Measurements from ENCODE around the gene FAM234B.
"Not testable (repeated sequence)": the region's sequence is repeated elsewhere in the genome, so short reads cannot be mapped to it uniquely, and the experiment has no call there.

Gene FAM234B

DNA sequence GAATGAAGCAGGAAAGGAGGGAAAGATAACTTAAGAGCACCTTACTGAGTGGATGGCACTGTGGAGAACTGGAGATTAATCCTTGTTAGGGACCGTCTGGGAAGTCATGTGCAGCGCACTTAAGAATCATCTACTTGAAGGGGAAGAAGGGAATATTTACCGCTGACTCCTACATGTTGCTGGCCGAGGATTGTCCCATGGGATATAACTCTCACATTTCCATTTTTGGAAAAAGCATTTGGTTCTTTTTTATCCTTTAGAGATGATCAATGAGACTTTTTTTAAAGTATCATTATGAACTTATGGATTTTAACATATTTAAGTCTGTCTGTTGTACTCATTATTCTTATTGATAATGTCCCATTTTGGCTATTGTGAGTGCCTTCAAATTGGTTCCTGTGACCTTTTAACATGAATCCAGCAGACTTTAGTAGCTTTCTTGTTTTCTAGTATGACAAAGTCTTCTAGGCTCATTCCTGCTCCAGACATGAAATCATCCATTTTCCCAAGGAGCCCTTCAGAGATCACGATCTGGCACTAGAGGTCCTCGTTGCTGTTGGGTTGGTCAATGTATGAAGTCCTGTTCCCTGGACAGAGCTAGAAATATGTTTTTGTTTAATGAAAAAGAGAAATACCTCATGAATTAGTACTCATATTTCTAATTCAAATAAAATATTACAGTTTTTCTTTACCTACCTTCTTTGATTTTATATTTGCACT, 20.2 kb upstream of the FAM234B start:
- DNase-seq (ENCODE audit: insufficient read length, low spot score) (peak; percentile 45), FAIRE-seq (no peak)

DNA sequence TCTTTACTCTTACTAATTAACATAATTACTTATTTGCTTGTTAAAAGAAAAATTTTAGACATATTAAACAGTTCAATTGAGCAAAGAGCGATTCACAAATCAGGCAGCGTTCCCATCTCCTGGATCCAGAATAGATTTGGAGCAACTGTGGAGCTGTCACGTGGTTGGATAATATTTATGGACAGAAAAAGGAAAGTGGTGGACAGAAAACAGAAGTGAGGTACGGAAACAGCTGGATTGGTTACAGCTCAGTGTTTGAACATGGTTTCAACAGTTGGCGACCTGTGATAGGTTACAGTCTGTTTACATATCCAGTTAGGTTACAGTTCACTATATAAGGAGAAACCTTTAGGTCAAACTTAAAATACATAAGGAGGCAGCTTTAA, 19.7 kb upstream of the FAM234B start:
- FAIRE-seq = no peak
- no peak for DNase-seq (ENCODE audit: insufficient read length, low spot score)

DNA sequence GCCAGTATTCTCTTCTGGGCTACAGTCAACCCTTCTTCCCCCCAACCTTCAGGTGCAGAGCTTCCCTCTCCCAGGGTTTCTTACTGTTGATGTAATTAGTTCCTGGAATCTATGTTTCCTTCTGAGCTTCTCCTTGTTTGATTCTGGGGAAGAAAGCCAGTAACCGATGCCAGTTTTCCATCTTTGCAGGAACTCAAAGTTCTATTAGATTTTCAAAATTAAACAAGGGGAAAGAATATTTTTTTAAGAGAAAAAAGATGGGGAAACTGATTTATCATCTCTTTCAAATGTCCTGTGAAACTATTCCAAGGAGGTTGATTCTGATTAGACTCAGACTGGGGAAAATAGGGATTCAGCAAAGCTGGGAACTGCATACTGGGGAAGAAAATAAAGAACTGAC, 17.9 kb upstream of the FAM234B start:
- DNase-seq (ENCODE audit: insufficient read length, low spot score) (no peak), FAIRE-seq (no peak)

DNA sequence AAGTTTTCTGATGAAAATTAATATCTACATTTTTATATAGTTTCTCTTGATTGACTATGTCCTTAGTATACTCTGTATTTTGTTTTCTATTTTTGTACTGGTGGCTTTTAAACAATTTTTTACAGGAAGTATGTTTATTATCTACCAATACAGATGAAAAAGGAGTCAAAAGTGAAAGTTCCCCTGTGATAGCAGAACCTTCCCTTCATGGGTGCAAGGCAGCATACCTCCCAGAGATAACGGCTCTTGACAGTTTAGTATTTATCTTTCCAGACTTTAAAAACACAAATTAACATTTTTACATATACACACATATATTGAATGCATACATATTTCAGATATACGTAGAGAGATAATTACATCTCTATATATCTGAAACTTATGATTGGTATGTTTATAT, 17.1 kb upstream of the FAM234B start:
- FAIRE-seq (no peak), DNase-seq (ENCODE audit: insufficient read length, low spot score) (no peak)

DNA sequence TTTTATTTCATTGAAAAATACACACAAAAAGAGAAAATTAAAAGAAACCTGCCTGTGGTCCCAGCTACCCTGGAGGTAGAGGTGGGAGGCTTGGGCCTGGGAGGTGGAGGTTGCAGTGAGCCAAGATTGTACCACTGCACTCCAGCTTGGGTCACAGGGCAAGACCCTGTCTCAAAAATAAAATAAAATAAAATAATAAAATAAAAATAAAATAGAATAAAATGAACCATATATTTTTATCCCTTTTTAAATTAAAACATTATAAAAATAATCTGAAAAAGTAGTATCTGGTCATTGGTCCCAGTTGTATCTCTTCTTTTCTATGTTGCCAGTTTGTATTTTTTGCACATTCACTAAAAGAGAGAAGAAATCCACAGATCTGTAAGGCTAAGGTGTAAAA, 16.7 kb upstream of the FAM234B start:
- FAIRE-seq (no peak), DNase-seq (ENCODE audit: insufficient read length, low spot score) (no peak)

DNA sequence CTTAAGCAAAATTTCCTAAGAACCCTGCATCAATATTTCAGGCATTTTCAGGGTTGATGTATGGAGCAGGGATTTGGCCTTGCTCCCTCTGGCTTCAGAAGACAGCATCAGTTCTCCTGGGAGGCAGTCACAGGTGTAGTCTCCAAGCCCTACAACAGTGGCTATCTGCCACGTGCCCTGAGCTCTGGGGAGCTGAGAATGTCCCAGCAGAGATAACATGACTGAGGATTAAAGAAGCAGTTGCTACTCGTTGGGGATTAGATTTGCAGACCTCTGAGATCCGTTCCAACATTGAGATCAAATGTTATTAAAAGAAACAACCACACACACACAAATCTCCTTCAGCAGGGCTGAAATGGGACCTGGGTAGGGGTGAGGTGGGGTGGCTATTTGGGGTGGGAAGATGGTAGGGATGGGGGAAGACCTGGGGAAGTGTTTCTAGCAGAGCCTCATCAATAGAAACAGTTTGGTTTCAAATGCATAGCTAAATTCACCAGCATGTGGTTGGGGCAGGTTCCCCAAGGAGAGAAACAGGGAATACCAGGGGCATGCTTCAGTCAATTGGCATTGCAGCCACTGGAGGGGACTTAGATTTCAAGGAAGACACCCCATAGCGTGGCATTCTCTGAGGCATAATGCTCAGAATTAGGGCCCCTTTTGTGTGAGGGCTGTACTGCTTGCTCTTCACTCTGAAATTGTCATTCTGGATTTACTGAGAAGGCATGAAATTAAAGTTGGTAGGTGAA, 15.2 kb upstream of the FAM234B start:
- FAIRE-seq (no peak), DNase-seq (ENCODE audit: insufficient read length, low spot score) (no peak)

DNA sequence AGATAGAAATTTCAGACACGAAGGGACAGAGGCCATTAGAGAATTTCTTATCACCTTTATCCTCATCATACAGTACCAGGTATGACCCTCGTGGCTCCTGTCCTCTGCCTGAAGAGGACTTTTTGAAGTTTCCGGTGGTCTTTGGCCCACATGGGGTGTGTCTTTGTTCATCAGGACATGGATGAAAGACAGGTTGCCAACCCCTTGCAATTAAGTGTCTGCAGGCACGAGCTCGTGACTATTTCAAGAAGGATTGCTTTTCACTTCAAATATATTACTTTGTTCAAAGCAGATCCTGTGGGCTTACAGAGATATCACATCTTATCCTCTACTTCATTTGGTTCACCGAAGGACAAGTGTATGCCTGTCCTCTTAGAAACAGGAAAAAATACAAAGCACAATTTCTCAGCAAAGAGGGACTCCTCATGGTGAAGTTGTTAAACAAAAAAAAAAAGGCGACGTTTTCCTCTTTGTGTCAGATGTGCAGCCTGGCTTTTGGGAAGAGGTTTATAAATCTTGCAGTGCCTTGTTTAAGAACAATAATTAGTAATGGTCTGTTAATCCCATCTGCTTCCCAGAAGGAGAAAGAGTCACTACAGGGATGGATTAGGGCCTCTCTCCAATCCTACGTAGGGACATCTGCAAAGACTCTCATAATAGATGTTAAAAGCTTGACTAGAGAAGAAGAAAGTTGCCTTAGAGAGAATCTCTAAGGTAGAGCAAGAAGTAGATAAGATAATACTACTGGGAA, 13.5 kb upstream of the FAM234B start:
- DNase-seq (ENCODE audit: insufficient read length, low spot score) (no peak), FAIRE-seq (no peak)

DNA sequence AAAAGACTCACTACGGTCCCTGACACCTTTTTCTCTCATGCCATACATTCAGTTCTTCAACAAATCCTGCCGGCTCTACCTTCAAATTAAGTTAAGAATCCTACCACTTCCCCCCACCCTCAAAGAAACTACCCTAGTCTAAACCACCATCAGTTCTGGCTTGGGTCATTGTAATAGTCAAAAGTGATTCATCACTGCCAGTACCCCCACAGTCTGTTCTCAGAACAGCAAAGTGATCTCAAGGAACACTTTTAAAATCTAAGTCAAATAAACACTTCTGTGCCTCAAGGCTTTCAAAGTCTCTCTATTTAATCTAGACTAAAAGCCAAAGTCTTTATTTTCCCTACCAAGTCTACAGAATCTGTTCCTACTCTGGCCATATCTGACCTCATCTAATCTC, 12.0 kb upstream of the FAM234B start:
- no peak for FAIRE-seq
- no peak for DNase-seq (ENCODE audit: insufficient read length, low spot score)

DNA sequence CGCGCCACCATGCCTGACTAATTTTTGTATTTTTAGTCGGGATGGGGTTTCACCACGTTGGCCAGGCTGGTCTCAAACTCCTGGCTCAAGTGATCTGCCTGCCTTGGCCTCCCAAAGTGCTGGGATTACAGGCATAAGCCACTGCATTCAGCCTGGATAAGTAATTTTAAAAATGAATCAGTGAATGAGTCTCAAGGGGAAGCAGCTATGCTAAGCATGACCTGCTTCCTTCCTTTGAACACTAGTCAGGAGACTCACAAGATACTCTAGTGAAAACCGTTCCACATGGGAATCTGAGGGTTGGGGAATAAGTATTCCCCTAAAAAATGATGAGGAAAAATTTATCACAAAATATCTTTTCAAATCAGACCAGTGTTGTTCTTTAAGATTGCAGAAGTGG, 10.7 kb upstream of the FAM234B start:
- FAIRE-seq (no peak), DNase-seq (ENCODE audit: insufficient read length, low spot score) (no peak)

DNA sequence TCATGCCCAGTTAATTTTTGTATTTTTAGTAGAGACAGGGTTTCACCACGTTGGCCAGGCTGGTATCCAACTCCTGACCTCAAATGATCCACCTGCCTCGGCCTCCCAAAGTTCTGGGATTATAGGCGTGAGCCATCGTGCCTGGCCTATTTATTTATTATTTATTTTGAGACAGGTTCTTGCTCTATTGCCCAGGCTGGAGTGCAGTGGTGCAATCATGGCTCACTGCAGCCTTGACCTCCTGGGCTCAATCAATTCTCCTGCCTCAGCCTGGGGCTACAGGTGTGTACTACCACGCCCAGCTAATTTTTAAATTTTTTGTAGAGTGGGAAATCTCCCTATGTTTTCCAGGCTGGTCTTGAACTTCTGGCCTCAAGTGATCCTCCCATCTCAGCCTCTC, 8.8 kb upstream of the FAM234B start:
- not testable (repeated sequence) for DNase-seq (ENCODE audit: insufficient read length, low spot score); FAIRE-seq

DNA sequence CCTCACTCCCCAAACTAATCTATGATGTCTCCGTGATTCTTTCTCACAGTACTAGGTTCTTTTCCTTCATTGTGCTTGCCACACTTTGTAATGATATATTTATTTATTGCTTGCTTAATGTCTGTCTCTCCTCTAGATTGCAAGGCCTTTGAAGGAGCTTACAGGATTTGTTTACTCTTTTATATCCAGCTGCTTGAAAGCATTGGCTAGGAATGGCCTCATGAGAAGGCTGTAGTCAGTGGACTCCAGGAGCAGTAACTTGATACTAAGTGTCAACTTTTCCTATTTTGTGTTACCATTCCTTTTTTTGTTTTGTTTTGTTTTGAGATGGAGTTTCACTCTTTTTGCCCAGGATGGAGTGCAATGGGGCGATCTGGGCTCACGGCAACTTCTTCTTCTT, 7.3 kb upstream of the FAM234B start:
- no peak for FAIRE-seq

DNA sequence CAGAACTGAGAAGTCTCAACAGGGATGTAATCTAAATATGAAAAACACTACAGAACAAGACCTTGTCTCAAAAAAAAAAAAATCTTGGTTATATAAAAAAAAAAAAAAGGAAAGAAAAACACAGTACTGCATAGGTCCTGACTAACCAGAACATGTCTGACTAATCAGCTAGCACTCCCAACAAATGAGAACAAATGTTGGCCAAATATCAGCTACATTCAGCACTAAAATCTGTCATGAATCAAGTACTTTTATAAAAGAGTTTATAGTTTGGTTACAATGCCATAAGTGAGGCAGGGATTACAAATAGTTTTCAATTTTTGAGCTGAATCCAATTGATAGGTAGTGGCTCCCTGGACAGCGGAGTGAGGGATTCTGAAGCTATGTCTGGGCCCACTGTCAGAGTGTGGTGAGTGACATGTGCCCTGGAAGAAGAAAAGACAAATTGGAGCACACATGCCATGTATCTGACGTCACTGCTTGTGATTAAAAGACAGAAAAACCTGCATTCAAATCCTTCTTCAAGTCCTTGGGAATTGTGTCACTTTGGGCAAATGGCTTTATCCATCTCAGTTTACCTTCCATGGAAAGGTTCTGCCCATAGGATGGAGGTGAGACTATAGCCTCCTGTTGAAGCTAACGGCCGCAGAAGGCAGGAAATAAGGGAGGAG, 5.6 kb upstream of the FAM234B start:
- FAIRE-seq (no peak), DNase-seq (ENCODE audit: insufficient read length, low spot score) (no peak)

More for the DNA sequence above, 7.3 kb upstream of the FAM234B start:
- DNase-seq (ENCODE audit: insufficient read length, low spot score) = no peak

DNA sequence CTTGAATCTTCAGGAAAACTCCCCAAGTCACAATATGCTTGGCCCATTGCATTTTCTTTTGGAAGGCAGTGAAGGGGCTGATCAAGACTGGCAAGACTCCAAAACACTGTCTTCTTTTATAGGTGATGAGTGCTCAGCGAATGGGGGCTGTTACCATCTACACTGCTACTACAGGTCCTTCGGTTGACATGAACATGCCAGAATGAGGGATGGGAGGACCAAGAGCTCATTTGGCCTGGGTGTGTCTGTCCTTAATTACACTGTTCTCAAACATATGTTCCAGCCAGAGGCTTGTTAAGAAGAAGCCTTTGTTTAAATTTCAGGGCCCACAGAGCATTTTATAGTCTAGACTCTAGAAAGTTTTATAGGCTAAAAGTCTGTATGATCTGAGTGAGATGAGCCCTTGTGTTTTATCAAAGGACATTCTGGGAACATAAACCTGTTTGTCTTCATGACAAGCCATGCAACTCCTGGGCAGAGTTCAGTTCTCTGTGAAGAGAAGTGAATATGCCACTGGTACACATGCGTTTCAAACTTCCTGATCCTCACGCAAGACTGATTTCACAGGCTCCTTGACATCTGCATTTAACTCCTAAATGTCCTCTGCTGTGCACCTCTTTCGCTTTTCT, 4.7 kb upstream of the FAM234B start:
- DNase-seq (ENCODE audit: insufficient read length, low spot score) (no peak), FAIRE-seq (no peak)

DNA sequence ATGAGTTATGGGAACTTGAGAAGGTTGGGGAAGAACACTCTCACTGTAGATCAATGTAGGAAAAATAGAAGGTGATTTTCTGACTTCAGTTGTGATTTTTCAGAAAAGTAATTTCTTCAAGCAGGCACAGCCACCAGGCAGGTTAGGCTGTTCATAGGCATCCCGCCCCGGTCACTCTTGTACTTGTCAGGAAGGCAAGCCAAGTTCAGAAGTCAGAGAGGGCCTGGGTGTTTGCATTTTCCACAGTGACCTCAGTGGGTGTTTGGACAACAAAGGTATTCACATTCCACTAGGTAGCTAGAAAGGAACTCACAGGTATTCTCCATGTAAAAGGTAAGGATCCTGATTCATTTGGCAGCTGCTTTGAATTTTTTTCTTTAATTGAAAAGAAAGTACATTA, 3.0 kb upstream of the FAM234B start:
- no peak for DNase-seq (ENCODE audit: insufficient read length, low spot score)
- FAIRE-seq = no peak

DNA sequence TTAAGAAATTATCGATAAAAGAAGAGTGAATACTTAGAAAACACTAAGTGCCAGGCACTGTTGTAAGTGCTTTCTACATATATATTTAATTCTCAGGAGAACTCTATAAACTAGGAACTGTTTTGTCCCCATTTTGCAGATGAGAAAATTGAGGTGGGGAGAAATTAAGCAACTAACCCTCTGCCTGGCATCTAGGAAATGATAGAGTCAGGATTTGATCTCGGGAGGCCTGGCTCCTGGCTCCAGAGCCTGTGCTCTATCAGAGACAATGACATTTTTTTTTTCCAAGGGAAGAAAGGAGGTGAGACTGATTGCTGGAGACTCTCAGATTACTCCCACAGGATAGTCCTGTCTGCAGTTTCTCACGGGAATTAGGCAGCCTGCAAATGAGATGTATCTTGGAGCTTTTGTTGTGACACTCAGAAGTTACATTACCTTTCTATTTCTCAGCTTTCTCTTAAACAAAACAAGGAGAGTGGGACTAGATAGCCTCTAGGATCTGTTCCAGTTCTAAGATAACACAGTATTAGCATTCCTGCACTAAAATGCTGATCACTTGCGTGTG, 1.4 kb upstream of the FAM234B start:
- DNase-seq (ENCODE audit: insufficient read length, low spot score) (no peak), FAIRE-seq (no peak)

DNA sequence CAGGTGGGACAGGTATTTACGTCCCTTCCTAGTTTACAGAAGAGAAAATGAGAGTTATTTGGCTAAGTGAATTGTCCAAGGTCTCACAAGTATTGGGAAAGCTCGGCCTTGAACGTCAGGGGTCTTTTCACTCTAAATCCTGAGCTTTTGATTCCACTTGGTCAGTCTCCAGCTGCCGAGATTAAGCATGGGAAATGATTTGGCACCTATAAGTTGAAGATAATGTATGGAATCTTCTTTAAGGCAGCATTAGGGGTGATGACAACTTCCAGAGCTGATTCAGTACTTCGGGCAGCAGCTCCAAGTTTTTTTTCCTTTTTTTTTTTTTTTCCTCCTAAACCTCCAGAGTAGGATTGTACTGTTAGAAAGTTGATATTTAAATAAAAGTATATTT, 722 bp downstream of the FAM234B start:
- peak; percentile 12 for DNase-seq (ENCODE audit: insufficient read length, low spot score)
- FAIRE-seq = no peak

DNA sequence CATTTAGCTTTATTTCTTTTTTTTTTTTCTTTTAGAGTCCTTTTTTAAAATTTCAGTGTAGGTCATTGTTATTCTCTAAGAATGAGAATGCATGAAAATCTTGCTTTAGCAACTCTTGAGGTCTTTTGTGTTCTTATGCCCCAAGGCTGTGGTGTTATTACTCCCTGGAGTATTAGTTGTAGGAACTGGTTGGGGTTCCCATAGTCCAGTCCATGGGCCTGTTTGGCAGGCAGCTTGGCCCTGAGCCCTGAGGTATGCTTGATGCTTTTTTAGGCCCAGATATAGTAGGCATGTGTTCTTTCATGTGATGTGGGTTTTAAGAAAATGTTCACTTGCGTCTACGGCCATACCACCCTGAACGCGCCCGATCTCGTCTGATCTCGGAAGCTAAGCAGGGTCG, 1.6 kb downstream of the FAM234B start:
- FAIRE-seq (no peak), DNase-seq (ENCODE audit: insufficient read length, low spot score) (no peak)

DNA sequence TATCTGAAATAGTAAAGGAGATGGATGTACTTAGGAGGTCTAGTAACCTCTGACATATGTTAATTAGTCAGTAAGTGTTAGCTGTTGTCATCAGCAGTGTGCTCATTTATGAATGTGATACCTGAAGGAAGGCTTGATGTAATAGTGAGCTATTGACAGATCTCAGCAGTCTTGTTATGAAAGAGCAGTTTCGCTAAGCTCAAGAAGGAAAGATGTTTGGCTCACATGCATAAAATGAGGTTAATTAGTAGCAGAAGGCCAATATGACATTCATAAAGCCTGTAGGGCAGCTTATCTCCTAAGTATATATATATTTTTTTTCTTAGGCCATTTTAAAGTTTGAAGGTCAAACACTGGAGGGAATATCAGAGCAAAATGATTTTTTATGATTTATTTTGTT, 2.8 kb downstream of the FAM234B start:
- FAIRE-seq (no peak), DNase-seq (ENCODE audit: insufficient read length, low spot score) (no peak)

DNA sequence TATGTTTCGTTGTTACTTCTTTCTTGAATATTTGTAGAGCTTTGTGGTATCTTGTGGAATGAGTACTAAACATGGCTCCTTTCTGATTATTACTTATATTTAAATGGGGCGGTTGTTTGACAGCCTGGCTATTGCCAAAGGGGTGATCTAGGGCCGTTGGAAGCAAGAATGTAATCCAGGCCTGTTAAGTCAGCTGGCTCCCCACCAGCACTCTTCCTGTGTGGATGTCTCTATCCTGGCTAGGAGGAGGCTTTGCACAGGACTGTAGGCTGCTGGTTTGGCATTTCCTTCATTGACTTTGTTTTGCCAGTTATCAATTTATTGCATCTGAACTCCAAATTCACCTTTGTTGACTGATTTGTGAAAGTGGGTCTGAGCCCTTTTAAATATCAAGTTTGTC, 5.6 kb downstream of the FAM234B start:
- no peak for FAIRE-seq
- DNase-seq (ENCODE audit: insufficient read length, low spot score) = no peak

DNA sequence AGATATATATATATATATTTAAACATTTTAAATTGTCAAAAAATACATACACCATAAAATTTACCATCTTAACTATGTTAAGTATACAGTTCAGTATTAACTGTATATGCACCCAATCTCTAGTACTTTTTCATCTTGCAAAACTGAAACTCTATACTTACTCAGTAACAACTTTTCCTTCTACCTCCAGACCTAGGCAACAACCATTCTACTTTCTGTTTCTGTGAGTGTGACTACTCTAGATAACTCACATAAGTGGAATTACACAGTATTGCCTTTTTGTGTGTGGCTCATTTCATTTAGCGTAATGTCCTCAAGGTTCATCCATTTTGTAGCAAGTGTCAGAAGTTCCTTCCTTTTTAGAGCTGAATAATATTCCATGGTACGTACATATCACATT, 8.2 kb downstream of the FAM234B start:
- DNase-seq (ENCODE audit: insufficient read length, low spot score) = no peak
- no peak for FAIRE-seq

All from HTR-8/SVneo (cell line).